Glutamatergic neuron (in vitro differentiated cells): ENCODE data around the gene SGPP1. TPM values are rescaled to one million over a fixed set of nuclear protein-coding genes. Genes with fewer than 3 reads are reported as not detected.

Experiments used
- DNase-seq: peaks from one replicate; pipeline ENCODE4 v3.0.0; 2022
- H3K27ac Mint-ChIP-seq: one replicate; pipeline ENCODE4 v1.8.0; 2020; ENCODE audit warnings: mild to moderate bottlenecking, mixed read lengths, inconsistent platforms; ENCODE audit not compliant: unreplicated experiment
- H3K27me3 Mint-ChIP-seq: one replicate; pipeline ENCODE4 v1.8.0; 2020; ENCODE audit warnings: mild to moderate bottlenecking, moderate library complexity, mixed read lengths, inconsistent platforms; ENCODE audit not compliant: unreplicated experiment
- H3K36me3 Mint-ChIP-seq: one replicate; pipeline ENCODE4 v1.8.0; 2020; ENCODE audit warnings: mild to moderate bottlenecking, mixed read lengths, inconsistent platforms; ENCODE audit not compliant: unreplicated experiment
- H3K4me1 Mint-ChIP-seq: one replicate; pipeline ENCODE4 v1.8.0; 2020; ENCODE audit warnings: mild to moderate bottlenecking, low read depth, mixed read lengths, inconsistent platforms; ENCODE audit not compliant: unreplicated experiment
- H3K4me3 Mint-ChIP-seq: one replicate; pipeline ENCODE4 v1.8.0; 2020; ENCODE audit warnings: mild to moderate bottlenecking, mixed read lengths, inconsistent platforms; ENCODE audit not compliant: unreplicated experiment
- H3K9me3 Mint-ChIP-seq: one replicate; pipeline ENCODE4 v1.8.0; 2020; ENCODE audit warnings: mild to moderate bottlenecking, moderate library complexity, mixed read lengths, inconsistent platforms; ENCODE audit not compliant: unreplicated experiment
- CTCF ChIP-seq: fragments of 200-600 bp; sonication (generic); IDR thresholded peaks from one replicate; pipeline ENCODE4 v1.5.0; 2021; ENCODE audit not compliant: partially characterized antibody, unreplicated experiment
- total RNA-seq: library from RNA; stranded (reverse); fragmentation: NEBNext Ultra II Directional; extraction: Animal tissue kit (Norgen Biotek cat#: 25700); gene quantifications from one replicate; pipeline ENCODE4 v1.2.1, GENCODE V29; 2021; ENCODE audit not compliant: unreplicated experiment

Gene SGPP1
- total RNA-seq, 1 donor from 2014 or later, result 4.3 TPM

- no peak overlapping the region for H3K4me3 Mint-ChIP-seq
- no peak for DNase-seq
- H3K27ac Mint-ChIP-seq, result no peak overlapping the region
- H3K27me3 Mint-ChIP-seq, result peaks cover 2% of the 10 kb centered on the region
- peaks cover 1% of the 10 kb centered on the region for H3K4me1 Mint-ChIP-seq
- no peaks in the 10 kb centered on the region for H3K36me3 Mint-ChIP-seq
- TF ChIP-seq CTCF, result no peak
- peaks cover 2% of the 10 kb centered on the region for H3K9me3 Mint-ChIP-seq
Measured at GRCh38 chr14:63766611-63767010, 38.7 kb upstream of the SGPP1 start.

GRCh38 chr14:63764620-63765139 is 36.8 kb upstream of the SGPP1 start:
- Mint-ChIP-seq H3K27me3 (peaks cover 2% of the 10 kb centered on the region), H3K9me3 (no peaks in the 10 kb centered on the region), H3K27ac (no peak overlapping the region), H3K4me3 (no peak overlapping the region), H3K4me1 (peaks cover 1% of the 10 kb centered on the region), H3K36me3 (no peaks in the 10 kb centered on the region)
- TF ChIP-seq CTCF, result no peak
- DNase-seq, result no peak

- Mint-ChIP-seq H3K27ac (no peak overlapping the region), H3K9me3 (no peaks in the 10 kb centered on the region), H3K27me3 (peaks cover 2% of the 10 kb centered on the region), H3K4me3 (no peak overlapping the region), H3K36me3 (no peaks in the 10 kb centered on the region), H3K4me1 (peaks cover 1% of the 10 kb centered on the region)
- TF ChIP-seq CTCF, result no peak
- DNase-seq, result no peak
Measured at GRCh38 chr14:63764103-63764502, 36.2 kb upstream of the SGPP1 start.

- no peaks in the 10 kb centered on the region for H3K27me3 Mint-ChIP-seq
- no peak overlapping the region for H3K27ac Mint-ChIP-seq
- no peaks in the 10 kb centered on the region for H3K9me3 Mint-ChIP-seq
- H3K4me3 Mint-ChIP-seq, result no peak overlapping the region
- no peak for DNase-seq
- H3K4me1 Mint-ChIP-seq, result no peaks in the 10 kb centered on the region
- TF ChIP-seq CTCF, result no peak
- no peaks in the 10 kb centered on the region for H3K36me3 Mint-ChIP-seq
Measured at GRCh38 chr14:63761351-63762117, 33.7 kb upstream of the SGPP1 start.

- Mint-ChIP-seq H3K36me3 (no peaks in the 10 kb centered on the region), H3K4me3 (no peak overlapping the region), H3K4me1 (no peaks in the 10 kb centered on the region), H3K27ac (no peak overlapping the region), H3K27me3 (no peaks in the 10 kb centered on the region), H3K9me3 (no peaks in the 10 kb centered on the region)
- no peak for DNase-seq
- no peak for TF ChIP-seq CTCF
Measured at GRCh38 chr14:63760014-63760413, 32.1 kb upstream of the SGPP1 start.
